GM19043 (cell line): ENCODE results near the gene ACTMAP.
"Not testable (repeated sequence)": the region's sequence is repeated elsewhere in the genome, so short reads cannot be mapped to it uniquely, and the experiment has no call there.

ENCODE experiments used
- ATAC-seq: cut with Tn5 transposase; IDR thresholded peaks from one replicate; pipeline ENCODE4 v1.9.1; 2021; ENCODE audit warnings: low read depth; ENCODE audit not compliant: unreplicated experiment

The ACTMAP gene, protein sequence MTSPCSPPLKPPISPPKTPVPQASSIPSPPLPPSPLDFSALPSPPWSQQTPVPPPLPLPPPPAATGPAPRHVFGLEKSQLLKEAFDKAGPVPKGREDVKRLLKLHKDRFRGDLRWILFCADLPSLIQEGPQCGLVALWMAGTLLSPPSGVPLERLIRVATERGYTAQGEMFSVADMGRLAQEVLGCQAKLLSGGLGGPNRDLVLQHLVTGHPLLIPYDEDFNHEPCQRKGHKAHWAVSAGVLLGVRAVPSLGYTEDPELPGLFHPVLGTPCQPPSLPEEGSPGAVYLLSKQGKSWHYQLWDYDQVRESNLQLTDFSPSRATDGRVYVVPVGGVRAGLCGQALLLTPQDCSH

DNA sequence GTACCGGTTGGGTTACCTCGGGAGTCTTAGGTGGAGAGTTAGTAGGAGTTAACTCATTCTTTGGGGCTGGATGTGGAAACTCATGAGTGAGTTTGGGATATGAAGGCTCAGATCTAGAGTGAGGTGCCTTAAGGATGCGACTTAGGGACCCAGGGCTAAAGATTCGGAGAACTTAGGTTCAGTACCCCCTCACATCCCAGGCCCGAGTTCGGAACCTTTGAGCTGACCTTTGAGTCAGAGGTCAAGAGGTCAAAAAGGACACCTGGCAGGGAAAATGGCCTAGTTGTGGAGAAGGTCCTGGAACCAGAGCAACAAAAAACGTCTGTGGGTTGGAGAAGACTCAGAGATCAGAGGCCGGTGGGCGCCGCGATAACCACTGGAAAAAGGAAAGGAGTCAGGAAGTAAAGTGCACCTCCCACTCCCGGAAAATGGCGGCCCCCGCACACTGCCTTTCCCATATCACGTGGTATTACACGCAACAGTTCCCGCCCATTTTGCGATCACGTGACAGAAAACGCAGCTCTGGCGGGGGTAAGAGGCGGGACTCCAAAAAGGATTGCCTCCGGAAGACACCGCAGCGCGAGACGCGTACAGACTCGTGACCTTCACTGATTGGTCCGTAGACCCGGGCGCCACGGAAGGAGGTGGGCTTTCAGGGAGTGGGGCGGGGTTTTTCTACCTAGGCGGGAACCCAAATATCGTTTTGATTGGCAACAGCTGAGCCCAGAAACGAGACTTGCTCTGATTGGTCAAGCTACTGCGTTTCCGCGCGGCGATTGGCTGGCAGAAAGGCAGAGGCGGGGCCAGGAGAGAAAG, at the start of gene ACTMAP:
ACTMAP (minus strand) TSS at position 420 of the 816 bp plus-strand sequence. CDS start 674 bp downstream, outside the sequence.
- ATAC-seq = peak; percentile 82

DNA sequence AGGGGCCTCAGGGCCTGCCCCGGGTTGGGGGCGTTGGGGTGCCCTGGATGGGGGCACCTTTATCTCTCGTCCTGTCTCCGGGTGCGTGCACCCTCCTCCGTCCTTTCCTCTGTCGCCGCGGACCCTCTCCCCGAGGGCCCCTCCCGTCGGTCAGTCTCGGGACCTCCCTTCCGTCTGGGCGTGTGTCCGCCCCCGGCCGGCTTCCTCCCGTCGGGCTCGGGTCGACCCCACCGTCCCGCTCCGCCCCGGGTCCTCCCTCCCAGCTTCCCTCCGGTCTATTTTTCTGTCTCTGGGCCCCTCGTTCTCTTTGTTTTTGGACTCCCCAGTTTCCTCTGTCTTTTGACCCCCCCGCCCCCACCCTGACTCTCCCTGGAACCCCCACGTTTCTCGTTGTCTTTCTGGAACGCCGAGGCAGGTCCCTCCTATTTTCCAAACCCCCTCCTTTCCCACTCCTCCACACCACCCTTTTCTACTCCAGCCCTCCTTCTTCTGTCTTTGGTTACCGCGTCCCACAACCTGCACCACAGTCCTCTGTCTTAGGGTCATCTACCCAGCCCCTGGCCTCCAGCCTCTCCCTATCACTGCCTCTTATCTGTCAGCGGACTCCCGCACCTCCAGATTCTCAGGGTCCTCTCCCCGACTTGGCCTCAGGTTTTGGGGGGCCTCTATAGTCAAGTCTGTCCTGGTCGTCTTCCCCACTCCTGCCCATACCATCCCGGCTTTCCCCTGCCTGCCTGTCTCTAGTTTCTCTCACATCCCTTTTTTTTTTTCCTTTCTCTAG, 49.5 kb upstream of the ACTMAP start:
- ATAC-seq = no peak

DNA sequence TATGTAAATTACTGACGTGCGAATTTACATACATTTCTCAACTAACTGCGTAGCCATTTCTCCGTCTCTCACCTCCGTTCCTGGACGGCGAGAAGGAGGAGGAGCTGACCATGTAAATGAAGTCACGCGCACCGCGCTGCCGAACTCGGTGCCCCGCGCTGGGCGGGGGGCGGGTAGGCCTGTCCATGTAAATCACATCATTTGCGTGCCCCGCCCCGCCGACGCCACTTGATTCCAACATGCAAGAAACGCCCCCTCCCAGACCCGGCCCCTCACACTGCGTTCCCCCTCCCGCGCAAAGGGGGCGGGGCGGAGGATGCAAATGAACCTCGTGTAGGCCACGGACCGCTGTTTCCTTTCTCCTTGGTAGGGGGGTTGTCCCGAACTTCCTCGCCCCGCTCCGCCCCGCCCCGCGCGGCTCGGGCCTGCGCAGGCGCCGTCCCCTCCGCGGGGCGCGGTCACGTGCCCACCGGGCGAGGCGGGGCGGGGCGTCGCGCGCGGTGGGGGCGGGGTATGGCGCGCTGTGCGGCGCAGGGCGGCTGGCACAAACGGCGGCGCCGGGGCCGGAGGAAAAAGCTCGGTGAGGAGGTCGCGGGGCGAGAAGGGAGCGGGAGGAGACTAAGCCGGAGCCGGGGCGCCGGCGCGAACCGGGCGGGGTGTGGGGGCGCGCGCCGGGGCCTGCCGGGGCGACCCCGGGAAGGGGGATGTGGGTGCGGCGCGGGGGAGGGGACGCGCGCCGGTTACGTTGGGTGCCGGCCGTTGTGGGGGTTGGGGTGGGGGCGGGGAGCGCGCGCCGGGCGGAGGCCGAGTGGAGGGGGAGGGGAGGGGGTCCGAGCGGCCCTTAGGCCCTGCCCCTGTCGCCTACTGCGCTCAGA, 48.6 kb upstream of the ACTMAP start, which contains the start of gene EGLN2:
EGLN2 (plus strand) TSS at position 509 of the 875 bp plus-strand sequence. CDS start 1,382 bp downstream, outside the sequence.
- peak; percentile 67 for ATAC-seq

DNA sequence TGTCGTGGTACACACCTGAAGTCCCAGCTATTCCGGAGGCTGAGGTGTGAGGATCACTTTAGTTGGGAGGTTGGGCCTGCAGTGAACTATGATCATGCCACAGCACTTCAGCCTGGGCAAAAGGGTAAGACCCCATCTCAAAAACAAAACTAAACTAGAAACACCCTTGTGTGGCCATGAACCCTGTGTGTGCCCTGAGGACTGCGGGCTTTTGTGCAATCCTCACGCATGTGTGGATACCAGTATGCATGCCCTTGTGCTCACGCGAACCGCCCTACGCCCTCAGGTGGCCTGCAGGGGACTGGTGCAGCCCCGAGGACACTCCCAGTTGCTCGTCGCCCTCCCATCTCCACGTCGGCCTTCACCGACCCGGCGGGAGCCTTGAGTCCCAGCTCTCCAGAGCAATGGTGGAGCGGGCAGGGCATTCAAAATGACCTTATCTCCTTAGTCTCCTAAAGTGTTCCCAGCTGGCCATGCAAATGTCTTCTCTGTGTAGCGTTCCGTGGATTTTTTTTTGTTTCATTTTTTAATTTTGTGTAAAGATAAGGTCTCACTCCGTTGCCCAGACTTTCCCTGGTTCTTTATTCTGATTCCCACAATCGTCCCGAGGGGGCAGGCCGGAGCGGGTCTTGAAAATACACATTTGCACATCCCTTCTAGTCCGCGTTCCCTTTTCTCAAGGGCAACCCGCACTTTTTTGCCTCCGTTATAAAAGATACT, 47.8 kb upstream of the ACTMAP start:
- ATAC-seq = no peak

DNA sequence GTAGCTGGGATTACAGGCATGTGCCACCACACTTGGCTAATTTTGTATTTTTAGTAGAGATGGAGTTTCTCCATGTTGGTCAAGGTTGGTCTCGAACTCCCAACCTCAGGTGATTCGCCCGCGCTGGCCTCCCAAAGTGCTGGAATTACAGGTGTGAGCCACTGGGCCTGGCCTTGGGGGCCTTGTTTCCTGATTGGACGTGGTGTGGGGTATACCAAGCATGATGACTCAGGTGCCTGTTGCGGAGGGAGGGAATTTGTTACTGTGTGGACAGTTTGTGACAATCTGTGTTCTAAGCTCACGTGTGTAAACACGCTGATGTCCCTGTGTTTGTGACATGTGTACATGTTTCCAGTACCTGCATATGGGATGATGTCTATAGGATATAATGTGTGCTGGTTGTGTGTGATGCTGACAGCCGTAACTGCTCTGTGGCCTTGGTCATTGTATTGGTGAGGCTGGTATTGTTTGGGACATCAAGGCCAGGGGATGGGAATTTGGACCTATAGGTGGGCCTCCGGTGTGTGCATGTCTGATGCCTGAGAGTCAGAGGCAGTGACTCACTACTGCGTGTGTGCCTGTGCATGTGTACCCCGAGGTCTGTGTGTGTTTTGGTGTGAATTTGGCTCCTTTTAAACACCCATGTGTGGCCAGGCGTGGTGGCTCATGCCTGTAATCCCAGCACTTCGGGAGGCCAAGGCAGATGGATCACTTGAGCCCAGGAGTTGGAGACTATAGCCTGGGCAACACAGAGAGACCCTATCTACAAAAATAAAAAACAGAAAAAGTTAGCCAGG, 47.1 kb upstream of the ACTMAP start:
- ATAC-seq = no peak

DNA sequence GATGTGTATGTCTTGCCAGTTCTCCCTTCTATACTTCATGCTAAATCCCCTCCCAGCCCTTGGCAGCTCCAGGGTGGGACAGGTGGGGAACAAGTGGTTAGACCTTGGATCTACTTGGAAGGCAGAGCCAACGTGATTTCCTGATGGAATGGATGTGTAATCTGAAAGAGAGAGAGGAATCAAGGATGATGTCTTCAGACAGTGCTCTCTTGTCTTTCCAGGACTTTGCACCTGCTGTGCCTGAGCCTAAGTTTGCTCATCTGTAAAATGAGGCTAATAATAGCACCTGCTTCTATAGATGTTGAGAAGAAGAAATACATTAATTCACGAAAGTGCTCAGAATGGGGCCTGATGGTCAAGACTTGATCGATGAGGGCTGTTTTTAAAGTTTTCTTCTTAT, 41.7 kb upstream of the ACTMAP start:
- ATAC-seq = no peak

DNA sequence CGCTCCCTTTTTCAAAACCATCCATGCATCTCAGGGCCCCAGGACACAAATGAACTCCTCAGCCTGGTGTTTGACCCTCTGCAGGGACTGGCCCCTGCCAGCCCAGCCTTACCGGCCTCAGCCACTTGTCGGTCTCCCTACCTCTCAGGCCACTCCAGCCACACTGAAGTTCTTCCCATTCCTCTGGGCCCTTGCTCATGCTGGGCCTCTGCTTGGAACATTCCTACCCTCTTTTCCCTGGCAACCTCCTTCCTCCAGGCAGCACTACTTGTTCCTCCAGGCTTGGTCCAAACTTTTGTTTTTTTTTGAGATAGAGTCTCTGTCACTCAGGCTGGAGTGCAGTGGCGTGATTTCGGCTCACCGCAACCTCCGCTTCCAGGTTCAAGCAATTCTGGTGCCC, 41.1 kb upstream of the ACTMAP start:
- ATAC-seq = no peak

DNA sequence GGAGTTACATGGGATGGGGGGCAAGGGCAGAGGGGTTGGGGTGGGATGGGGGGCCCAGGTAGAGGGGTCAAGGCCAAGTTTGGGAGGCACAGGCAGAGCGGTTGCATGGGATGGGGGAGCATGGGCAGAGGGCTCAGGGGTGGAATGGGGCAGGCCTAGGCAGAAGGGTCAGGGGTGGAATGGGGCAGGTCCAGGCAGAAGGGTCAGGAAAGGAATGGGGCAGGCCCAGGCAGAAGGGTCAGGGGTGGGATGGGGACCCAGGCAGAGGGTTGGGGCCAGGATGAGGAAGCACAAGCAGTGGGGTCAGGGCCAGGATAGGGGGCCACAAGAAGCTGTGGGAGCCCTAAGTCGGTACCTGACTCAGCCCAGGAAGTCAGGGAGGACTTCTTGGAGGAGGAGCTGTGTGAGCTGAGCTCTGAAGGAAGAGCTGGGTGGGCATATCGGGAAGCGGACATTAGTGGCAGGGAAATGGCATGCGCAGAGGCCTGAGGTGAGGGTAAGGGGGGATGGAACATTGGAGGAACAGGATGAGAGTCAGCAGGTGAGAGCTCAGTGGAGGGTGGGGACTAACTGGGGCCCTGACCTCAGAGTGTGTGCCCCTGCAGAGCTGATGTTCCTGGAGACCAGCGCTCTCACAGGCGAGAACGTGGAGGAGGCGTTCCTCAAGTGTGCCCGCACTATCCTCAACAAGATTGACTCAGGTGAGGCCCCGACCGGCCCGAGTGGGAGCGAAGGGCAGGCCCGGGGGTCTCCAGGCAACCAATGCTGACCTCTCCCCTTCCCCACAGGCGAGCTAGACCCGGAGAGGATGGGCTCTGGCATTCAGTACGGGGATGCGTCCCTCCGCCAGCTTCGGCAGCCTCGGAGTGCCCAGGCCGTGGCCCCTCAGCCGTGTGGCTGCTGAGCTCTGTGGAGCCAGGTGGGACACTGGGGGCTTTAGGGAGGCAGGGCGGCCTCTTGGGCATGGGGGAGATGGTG, 36.1 kb upstream of the ACTMAP start:
- no peak for ATAC-seq

DNA sequence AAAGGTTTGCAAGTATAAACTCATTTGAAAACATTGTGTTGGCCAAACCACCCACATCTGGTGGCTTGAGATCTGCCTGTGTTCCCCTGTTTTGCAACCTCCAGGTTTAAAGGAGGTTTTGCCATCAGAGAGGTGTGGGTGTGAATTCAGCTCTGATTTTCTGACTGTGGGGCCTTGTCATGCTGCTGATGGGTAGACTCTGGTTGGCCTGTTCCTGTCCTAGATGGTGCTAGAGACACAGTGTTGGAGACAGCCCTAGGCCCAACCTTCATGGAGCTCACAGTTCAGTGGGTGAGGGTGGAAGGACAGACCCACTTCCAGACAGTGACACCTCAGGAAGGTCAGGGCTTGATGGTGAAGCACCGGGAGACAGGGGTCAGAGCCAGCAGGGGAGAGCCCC, 35.2 kb upstream of the ACTMAP start:
- ATAC-seq = no peak

DNA sequence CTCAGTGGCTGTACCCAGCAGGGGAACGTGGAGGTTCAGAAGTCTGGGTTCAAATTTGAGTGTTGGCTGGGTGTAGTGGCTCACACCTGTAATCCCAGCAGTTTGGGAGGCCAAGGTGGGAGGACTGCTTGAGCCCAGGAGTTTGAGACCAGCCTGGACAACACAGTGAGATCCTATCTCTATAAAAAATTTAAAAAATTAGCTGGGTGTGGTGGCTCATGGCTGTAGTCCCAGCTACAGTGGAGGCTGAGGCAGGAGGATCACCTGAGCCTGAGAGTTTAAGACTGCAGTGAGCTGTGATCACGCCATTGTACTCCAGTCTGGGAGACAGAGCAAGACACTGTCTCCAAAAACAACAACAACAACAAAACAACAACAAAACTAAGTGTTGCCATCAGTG, 33.9 kb upstream of the ACTMAP start:
- not testable (repeated sequence) for ATAC-seq

DNA sequence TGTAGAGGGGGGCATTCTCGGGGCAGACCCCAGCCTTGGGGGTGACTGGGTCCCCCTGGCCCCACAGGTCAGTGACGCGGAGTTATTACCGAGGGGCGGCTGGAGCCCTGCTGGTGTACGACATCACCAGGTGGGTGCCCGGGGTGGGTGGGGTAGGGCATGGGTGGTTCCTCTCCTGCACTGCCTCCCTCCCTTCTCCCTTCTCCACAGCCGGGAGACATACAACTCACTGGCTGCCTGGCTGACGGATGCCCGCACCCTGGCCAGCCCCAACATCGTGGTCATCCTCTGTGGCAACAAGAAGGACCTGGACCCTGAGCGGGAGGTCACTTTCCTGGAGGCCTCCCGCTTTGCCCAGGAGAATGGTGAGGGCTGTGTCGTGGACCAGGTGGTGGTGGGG, 33.4 kb upstream of the ACTMAP start:
- no peak for ATAC-seq

DNA sequence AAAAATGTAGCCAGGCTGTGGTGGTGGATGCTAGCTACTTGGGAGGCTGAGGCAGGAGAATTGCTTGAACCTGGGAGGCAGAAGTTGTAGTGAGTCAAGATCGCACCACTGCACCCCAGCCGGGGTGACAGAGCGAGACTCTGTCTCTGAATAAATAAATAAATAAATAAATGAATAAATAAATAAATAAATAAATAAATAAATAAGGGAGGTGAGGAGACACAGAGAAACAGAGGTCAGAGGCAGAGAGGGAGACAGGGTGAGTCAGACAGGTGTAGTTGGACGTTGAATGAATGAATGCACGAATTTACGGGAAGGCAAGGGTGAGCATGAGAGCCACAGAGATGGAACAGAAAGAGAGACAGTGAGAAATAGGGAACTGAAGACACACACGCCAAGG, 30.9 kb upstream of the ACTMAP start:
- no peak for ATAC-seq

DNA sequence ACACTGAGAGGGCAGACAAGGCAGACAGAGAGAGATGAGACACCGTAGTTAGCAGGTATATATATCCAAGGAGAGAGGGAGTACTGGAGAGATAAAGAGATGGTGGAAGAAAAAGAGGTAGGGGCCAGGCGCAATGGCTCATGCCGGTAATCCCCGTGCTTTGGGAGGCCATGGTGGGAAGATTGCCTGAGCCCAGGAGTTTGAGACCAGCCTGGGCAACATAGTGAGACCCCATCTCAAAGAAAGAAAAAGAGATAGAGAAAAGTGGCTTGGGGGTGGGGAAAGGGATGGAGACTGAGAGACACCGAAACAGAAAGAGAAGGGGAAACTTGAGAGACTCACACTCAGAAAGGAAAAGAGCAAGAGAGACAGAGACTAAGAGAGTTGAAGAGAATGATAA, 30.3 kb upstream of the ACTMAP start:
- no peak for ATAC-seq

DNA sequence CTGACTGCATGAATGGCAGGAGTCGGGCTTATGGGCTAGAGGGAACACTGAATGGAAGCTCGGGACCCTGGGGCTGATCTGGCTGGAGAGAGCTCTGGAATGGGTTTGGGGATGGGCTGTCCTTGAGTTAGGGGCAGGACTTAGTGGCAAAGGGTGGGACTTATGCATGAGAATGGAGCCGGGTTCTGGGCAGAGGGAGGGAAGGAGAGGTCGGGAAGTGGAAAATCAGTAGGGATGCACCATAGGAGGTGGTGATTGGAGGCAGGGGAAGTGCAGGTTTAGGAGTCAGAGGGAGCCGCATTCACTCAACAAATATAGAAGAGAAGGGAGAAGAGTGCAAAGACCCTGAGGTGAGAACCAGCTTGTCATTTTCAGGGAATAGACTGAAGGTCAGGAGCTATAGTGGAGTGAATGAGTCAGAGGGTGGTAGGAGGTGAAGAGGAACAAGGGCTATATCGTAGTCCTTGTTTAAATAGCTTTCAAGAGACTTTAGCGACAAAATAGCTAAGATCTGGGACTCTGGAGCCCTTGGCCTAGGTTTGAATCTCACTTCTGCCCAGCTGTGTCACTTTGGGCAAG, 28.5 kb upstream of the ACTMAP start:
- no peak for ATAC-seq

DNA sequence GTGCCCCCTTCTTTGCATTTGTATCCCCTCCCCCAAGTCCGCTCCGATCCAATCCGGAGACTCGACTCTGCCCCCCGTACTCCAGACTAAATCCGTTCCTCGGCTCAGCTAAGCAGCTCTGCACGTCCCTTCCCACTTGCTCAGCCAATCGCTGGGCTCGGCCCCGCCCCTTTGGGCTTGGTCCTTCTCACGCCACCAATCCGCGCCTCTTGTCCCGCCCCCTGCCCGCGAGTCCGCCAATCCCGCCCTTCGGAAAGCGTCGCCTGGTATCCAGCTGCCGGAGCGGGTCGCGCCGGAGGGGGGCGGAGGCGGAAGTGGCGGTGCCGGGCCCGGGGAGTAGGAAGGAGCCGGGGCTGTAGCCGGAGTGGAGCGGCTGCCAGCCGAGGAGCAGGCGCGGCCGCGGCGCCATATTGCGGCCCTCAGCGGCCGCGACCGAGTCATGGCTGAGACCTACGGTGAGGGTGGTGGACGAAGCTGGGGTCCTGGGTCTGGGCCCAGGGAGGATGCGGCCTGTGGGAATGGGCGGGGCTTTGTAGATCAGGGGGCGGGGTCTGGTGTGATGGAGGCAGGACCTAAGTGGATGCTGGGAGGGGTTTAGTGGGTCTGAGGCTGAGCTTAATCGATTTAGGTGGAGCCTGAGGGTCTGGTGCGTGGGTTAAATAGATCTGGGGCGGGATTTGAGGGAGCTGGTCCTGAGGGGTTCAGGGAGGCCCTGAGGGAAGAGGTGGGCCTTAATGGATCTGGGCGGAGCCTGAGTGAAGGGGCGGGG, 27.8 kb upstream of the ACTMAP start, which contains the start of gene RAB4B:
RAB4B (plus strand) TSS at position 311 of the 769 bp plus-strand sequence; CDS start at position 440, 129 bp downstream.
- ATAC-seq = peak; percentile 47

DNA sequence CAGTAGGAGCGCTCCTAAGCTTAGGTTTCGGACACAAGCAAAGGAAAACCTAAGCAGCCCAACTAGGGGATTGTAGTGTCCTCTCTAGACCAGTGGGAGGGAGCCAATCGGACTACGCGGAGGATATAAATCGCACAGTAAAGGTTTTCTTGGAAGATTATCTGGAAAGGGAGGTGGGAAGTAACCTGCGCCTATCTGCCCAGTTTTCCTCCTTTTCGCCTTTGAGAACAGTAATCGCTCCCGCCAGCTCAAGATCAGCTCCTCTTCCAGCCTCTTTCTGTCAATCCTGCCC, 27.3 kb upstream of the ACTMAP start:
- no peak for ATAC-seq
